ENCODE data around the gene AMDHD2.
A peak's percentile ranks its signal among the peaks of the same experiment; 100 is the strongest.
"Not testable (repeated sequence)": the region's sequence is repeated elsewhere in the genome, so short reads cannot be mapped to it uniquely, and the experiment has no call there.

AMDHD2 gene

DNA sequence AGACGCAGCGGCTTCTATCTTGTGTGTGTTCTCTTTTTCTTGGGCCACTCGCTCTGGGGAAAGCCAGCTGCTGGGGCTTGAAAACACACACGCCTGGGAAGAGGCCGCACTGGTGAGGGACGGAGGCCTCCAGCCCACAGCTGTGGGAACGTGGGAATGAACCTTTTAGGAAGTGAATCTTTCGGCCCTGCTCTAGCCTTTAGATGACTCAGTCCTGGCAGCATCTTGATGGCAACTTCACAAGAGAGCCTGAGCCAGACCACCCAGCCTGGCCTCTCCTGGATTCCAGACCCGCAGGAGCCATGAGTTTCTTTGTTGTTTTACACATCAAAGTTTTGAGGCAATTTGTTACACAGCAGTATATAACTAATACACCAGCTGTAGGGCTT lies 15.4 kb downstream of the AMDHD2 start:
- no peak for DNase-seq

DNA sequence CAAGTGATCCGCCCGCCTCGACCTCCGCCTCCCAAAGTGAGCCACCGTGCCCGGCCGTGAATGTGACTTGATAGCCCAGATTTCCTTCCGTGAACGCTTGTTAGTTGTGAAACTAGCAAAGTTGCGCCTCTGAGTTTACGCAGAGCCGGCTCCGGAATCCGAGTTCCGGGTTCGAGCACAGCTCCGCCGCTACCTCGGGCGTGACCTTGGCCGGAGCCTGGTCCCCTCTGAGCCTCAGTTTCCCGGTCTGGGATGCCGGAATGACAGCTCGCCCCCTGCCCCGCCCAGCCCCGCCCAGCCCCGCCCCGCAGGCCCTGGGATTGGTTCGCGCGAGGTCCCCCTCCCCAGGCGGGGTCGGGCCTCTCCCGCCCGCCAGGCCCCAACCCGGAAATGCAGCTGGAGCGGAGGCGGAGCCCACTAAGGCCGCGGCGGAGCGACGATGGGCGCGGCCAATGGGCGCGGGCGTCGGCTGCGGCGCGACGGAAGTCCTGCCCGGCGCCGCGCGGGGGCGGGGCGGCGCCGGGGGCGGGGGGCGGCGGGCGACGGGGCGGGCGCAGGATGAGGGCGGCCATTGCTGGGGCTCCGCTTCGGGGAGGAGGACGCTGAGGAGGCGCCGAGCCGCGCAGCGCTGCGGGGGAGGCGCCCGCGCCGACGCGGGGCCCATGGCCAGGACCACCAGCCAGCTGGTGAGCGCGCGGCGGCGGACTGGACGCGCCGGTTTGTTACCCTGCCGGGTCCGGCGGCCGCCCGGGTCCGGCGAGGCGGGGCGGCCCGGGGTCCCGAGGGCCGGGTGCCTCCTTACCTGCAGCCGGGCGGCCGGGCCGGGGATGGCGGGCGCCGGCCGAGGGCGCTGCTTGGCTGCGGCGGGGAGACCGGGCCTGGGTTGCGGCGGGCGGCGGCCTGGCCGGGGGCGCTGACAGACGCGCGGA lies 17.5 kb downstream of the AMDHD2 start, which contains the start of gene PDPK1:
PDPK1 (plus strand) TSS at position 571 of the 929 bp plus-strand sequence; CDS start at position 663, 92 bp downstream.
- DNase-seq = peak; percentile 65

GRCh38 chr16:2539192-2539844 lies 19.1 kb downstream of the AMDHD2 start:
- DNase-seq = not testable (repeated sequence)

- DNase-seq = not testable (repeated sequence)
Observed at GRCh38 chr16:2539845-2540458, 19.8 kb downstream of the AMDHD2 start.

GRCh38 chr16:2540912-2541311 lies 20.7 kb downstream of the AMDHD2 start:
- not testable (repeated sequence) for DNase-seq

DNA sequence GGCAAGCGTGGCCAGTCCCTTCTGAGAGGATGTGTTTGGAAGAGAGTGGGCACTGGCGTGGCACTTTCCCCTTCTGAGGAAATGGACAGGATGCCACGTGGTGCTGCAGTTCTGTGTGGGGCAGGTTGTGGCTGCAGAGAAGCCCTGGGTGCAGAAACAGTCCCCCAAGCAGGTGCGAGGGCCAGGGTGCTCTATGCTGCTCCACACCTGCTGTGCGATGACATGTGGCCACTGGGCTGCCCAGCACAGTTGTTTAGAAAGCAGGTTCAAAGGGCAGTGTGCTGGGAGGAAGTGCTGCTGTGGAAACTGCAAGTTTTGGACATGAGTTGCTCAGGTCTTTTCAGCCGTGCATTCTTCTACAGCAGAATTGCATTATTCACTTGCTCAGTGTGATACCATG lies 21.2 kb downstream of the AMDHD2 start:
- DNase-seq = not testable (repeated sequence)

DNA sequence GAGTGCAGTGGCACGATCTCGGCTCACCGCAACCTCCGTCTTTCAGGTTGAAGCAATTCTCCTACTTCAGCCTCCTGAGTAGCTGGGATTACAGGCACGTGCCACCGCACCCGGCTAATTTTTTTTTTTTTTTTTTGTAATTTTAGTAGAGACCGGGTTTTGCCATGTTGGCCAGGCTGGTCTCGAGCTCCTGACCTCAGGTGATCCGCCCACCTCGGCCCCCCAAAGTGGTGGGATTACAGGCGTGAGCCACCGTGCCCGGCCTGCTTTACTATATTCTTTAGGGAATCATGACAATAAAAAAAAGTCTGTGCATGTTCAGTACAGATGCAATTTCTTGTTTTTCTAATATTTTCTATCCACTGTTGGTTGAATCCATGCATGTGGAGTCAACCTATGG lies 23.6 kb downstream of the AMDHD2 start:
- not testable (repeated sequence) for DNase-seq

DNA sequence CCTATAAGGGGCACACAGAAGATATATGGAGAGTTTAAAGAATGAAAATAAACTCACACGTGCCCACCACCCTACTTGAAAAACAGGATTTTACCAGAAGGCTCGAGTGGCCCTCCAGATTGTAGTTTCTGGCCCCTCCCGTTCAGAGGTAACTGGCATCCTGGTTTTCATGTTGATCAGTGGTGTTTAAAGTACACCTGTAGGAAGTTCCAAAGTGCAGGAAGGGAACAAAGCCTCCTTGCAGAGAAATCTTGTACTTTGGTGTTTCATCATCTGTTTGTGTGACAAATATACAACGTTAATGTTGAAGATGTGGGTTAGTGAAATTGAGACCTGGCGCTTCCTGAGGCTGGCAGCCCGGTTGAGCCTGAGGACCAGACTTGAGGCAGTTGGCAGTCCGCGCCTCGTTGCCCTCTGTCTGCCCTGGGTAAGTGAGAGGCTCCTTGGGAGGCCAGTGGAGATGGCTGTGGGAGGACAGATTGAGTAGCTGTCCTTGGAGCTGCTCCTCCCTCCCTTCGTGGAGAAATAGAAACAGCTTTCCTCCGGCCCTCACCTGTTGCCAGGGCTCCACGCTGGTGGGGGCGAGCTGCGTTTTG lies 30.2 kb downstream of the AMDHD2 start:
- not testable (repeated sequence) for DNase-seq

DNA sequence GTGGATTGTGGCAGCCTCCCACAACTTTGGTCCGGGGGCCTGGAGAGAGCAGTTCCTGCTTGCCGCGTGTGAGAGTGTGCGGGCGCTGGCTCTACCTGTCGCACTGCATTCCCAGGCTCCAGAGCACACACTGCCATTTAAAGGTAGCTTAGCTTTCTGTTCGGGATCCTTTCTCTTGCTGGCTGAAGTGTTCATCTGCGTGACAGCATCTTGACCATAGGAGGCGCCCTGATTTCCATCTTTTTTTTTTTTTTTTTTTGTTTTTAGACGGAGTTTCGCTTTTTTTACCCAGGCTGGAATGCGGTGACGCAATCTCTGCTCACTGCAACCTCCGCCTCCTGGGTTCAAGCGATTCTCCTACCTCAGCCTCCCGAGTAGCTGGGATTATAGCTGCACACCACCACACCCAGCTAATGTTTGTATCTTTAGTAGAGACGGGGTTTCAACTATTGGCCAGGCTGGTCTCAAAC lies 31.3 kb downstream of the AMDHD2 start:
- DNase-seq = not testable (repeated sequence)

DNA sequence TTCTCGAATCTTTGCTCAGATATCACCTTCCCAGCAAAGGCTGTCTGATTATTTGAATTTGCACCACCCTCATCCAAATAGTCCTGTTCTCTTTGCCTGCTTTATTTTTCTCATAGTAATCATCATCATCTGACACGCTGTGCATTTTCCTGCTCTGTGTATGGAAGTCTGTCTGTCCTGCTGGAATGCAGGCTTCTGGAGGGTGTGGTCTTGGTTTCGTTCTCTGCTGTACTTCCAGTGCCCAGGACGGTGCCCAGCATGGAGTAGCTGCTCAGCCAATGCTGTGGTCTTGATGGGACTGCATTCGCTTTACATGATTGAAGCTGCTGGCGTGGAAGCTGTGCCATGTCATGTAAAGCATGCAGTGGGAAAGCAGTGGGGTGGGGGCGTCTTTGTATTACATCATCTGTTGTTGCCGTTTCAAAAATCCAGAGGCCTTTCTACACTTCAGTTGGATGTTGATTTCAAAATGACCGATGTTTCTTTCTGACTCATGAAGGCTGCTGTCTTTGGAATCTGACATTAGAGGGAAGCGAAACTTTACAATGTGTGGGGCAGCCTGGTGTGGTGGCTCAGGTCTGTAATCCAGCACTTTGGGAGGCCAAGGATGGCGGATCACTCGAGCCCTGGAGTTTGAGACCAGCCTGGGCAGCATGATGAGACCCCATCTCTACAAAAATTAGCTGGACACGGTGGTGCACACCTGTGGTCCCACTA lies 34.7 kb downstream of the AMDHD2 start:
- DNase-seq = not testable (repeated sequence)

DNA sequence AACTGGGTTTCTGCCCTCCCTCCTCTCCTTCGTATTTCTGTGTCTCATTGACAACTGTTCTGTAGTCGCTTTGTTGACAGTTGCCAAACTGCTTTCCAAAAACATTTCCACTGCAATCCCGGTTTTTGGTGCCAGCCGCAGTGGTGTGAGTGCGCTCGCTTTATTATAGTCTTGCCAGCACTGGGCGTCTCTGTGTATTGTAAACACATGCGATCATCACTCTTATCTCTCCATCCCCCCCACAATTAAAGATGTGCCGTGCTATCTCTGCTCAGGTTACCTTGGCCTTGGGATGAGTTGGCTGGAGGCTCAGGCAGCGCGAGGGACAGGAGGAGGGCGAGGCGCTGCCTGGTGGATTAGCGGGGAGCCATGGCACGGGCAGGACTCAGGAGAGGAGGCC lies 37.0 kb downstream of the AMDHD2 start:
- not testable (repeated sequence) for DNase-seq

GRCh38 chr16:2560131-2560797 lies 40.1 kb downstream of the AMDHD2 start:
- DNase-seq = not testable (repeated sequence)

DNA sequence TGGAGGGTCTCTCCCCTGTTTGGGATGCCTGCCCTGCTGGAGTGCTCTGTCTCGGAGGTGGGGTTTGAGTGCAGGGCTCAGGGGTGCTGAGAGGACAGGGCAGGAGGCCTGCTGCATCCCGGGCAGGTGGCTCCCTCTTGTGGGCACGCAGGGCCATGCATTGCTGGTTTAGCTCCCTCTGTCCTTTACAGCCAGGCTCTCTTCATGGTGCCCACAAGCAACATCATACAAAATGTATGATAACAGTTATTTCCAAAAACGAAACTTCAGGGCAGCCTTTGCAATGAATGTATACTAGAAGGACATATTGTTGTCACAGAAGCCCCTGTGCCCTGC lies 40.6 kb downstream of the AMDHD2 start:
- DNase-seq = not testable (repeated sequence)

DNA sequence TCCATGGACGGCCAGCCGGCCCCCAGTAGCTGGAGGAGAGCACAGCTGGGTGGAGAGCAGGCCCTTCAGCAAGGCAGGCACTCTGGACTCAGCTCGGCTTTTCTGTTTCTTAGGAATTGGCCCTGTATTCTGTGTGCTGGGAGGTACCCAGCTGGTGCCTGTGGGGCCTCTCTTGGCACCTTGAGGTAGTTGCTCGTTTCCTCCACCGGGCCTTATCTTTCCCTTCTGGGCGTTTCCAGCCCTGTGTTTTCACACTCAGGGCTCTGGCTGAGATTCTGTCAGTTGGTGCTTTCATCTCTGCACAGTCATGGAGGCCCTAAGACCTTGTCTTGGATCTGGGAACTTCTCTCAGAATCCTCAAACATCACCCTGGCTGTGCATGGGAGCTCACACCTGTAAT lies 47.3 kb downstream of the AMDHD2 start:
- not testable (repeated sequence) for DNase-seq

- not testable (repeated sequence) for DNase-seq
Observed at GRCh38 chr16:2568573-2568972, 48.4 kb downstream of the AMDHD2 start.

DNA sequence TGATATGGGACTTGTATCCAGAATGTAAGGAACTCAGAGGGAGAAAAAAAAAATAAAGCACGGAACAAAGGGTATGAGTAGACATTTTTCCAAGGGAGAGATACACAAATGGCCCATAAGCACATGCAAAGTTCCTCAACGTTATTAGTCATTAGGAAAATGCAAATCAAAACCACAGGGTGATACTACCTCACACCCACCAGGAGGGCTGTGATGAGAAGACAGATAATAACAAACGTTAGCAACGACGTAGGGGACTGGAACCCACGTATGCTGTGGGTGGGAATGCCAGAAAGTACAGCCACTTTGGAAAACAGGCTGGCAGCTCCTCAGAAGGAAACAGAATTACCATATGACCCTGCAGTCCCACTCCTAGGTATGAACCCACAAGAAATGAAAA lies 52.5 kb downstream of the AMDHD2 start:
- DNase-seq = not testable (repeated sequence)

GRCh38 chr16:2575839-2576238 lies 55.7 kb downstream of the AMDHD2 start:
- not testable (repeated sequence) for DNase-seq

DNA sequence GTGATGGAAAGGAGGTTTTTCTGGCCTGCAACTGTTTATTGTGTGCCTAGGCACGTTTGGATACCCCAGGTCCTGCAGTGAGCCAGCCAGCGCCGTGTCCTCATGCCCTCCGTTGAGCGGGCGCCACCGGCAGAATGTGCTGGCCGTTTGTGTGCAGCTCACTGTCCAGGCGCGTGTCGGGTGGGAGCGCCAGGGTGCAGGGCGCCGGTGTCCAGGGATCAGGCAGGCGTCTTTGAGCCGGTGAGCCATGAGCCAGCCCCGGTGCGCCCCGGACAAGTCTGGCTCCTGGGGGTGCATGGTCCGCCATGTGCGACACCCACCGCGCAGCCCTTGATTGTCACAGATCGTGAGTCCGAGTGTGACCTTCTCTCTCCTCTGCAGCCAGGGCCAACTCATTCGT lies 56.9 kb downstream of the AMDHD2 start:
- not testable (repeated sequence) for DNase-seq

- not testable (repeated sequence) for DNase-seq
Observed at GRCh38 chr16:2578905-2579304, 58.7 kb downstream of the AMDHD2 start.

GRCh38 chr16:2580143-2580542 lies 60.0 kb downstream of the AMDHD2 start:
- DNase-seq = not testable (repeated sequence)

GRCh38 chr16:2580818-2581217 lies 60.6 kb downstream of the AMDHD2 start:
- not testable (repeated sequence) for DNase-seq

All from NCI-H526 treated with DMSO at 0.1 percent for 48 hours (cell line).